Measurements from ENCODE around the gene KRT14. TPM values are rescaled to one million over a fixed set of nuclear protein-coding genes. Genes with fewer than 3 reads are reported as not detected.
"Not testable (repeated sequence)": the region's sequence is repeated elsewhere in the genome, so short reads cannot be mapped to it uniquely, and the experiment has no call there.

KRT14 gene
- total RNA-seq, 4 donors from 2014 or later: 115 to 7,717 (median 1,579) TPM

- DNase-seq: no peak
- intact Hi-C loops (cut with DNase I): no loop called here
- peaks cover 0 to 85% (median 0%) of the 10 kb centered on the region in 4 donors for H3K27me3 ChIP-seq
- WGBS, 2 donors: 45 to 90% methylated on average over 2 of the region's 2 CpGs
- H3K9me3 ChIP-seq: no peaks in the 10 kb centered on the region
- TF ChIP-seq POLR2A (IDR thresholded peaks at IDR 0.05) (no peak), CTCF (IDR thresholded peaks at IDR 0.05) (no peak)
- peaks cover 13 to 61% (median 14%) of the 10 kb centered on the region in 3 donors for H3K4me1 ChIP-seq
- no peak overlapping the region for H3K4me3 ChIP-seq
- no peak overlapping the region for H3K27ac ChIP-seq
- no peaks in the 10 kb centered on the region for H3K36me3 ChIP-seq
Measured at GRCh38 chr17:41621916-41622315, 35.2 kb upstream of the KRT14 start.

- H3K9me3 ChIP-seq; DNase-seq; H3K4me3 ChIP-seq; H3K36me3 ChIP-seq; intact Hi-C loops (cut with DNase I); H3K27ac ChIP-seq: not testable (repeated sequence)
- H3K4me1 ChIP-seq: peaks cover 13 to 61% (median 14%) of the 10 kb centered on the region in 3 donors
- WGBS, 2 donors: 89 to 91% methylated on average over 11 of the region's 11 CpGs
- H3K27me3 ChIP-seq: peaks cover 0 to 86% (median 0%) of the 10 kb centered on the region in 4 donors
Measured at GRCh38 chr17:41621435-41621817, 34.7 kb upstream of the KRT14 start.

GRCh38 chr17:41620583-41621434 is 34.1 kb upstream of the KRT14 start:
- intact Hi-C loops (cut with DNase I): no loop called here
- TF ChIP-seq POLR2A (IDR thresholded peaks at IDR 0.05) (no peak), CTCF (IDR thresholded peaks at IDR 0.05) (peak in 1 of 6 experiments; percentile 24)
- no peaks in the 10 kb centered on the region for H3K9me3 ChIP-seq
- WGBS, 2 donors: 44 to 51% methylated on average over 8 to 18 of the region's 21 CpGs
- no peak overlapping the region for H3K4me3 ChIP-seq
- peaks cover 0 to 92% (median 0%) of the 10 kb centered on the region in 4 donors for H3K27me3 ChIP-seq
- H3K27ac ChIP-seq: no peak overlapping the region
- peaks cover 11 to 57% (median 14%) of the 10 kb centered on the region in 3 donors for H3K4me1 ChIP-seq
- no peaks in the 10 kb centered on the region for H3K36me3 ChIP-seq
- no peak for DNase-seq

- DNase-seq; H3K27ac ChIP-seq; H3K9me3 ChIP-seq; intact Hi-C loops (cut with DNase I); H3K36me3 ChIP-seq; H3K4me3 ChIP-seq: not testable (repeated sequence)
- 81 to 88% methylated on average over 4 to 5 of the region's 6 CpGs for WGBS, 2 donors
- Histone ChIP-seq H3K27me3 (peaks cover 0 to 93% (median 0%) of the 10 kb centered on the region in 4 donors), H3K4me1 (peaks cover 3 to 50% (median 7%) of the 10 kb centered on the region in 3 donors)
Measured at GRCh38 chr17:41619927-41620582, 33.4 kb upstream of the KRT14 start.

- 54 to 86% methylated on average over 5 to 15 of the region's 20 CpGs for WGBS, 2 donors
- peaks cover 0 to 42% (median 4%) of the 10 kb centered on the region in 3 donors for H3K4me1 ChIP-seq
- intact Hi-C loops (cut with DNase I): no loop called here
- no peak for TF ChIP-seq CTCF (IDR thresholded peaks at IDR 0.05)
- TF ChIP-seq POLR2A (IDR thresholded peaks at IDR 0.05): no peak
- no peak overlapping the region for H3K27ac ChIP-seq
- no peak overlapping the region for H3K4me3 ChIP-seq
- H3K9me3 ChIP-seq: no peaks in the 10 kb centered on the region
- peaks cover 0 to 93% (median 0%) of the 10 kb centered on the region in 4 donors for H3K27me3 ChIP-seq
- no peak for DNase-seq
- H3K36me3 ChIP-seq: no peaks in the 10 kb centered on the region
Measured at GRCh38 chr17:41619036-41619926, 32.6 kb upstream of the KRT14 start.

Data from esophagus squamous epithelium (tissue), 5 donors.